Panc1 (cell line): ENCODE data around the gene RHEB.

ENCODE experiments used
- CTCF ChIP-seq: fragments of 450-650 bp; IDR thresholded peaks from 2 replicates; pipeline ENCODE4 v1.5.1; 2017; ENCODE audit warnings: mild to moderate bottlenecking
- POLR2AphosphoS5 ChIP-seq: IDR thresholded peaks from 2 replicates; pipeline ENCODE4 v1.6.1; 2012; ENCODE audit warnings: mild to moderate bottlenecking, low read depth, low read length, moderate library complexity
- REST ChIP-seq, 2 experiments: IDR thresholded peaks; 2 replicates each; pipeline ENCODE4 v1.6.1; 2011 to 2012; ENCODE audit warnings: low read depth in 2 of 2, control low read depth in 1 of 2, low read length in 1 of 2, mild to moderate bottlenecking in 1 of 2, moderate library complexity in 1 of 2; ENCODE audit not compliant: insufficient read depth in 1 of 2
- SIN3A ChIP-seq: IDR thresholded peaks from 2 replicates; pipeline ENCODE4 v1.6.1; 2012; ENCODE audit warnings: low read depth, mild to moderate bottlenecking, low read length, moderate library complexity, borderline replicate concordance; ENCODE audit not compliant: insufficient read depth

- TF ChIP-seq CTCF (no peak), REST (IDR thresholded peaks at IDR 0.05; ENCODE audit: insufficient read depth in 1 of 2, low read depth in 2 of 2, low read length in 1 of 2) (no peak), POLR2AphosphoS5 (no peak), SIN3A (no peak)
Measured at GRCh38 chr7:151505433-151505832, 14.3 kb downstream of the RHEB start.
